ENCODE measurements around the gene TCTN2. TPM values are rescaled to one million over a fixed set of nuclear protein-coding genes. Genes with fewer than 3 reads are reported as not detected.

Gene TCTN2
- total RNA-seq, 1 donor, result 13.0 TPM

DNA sequence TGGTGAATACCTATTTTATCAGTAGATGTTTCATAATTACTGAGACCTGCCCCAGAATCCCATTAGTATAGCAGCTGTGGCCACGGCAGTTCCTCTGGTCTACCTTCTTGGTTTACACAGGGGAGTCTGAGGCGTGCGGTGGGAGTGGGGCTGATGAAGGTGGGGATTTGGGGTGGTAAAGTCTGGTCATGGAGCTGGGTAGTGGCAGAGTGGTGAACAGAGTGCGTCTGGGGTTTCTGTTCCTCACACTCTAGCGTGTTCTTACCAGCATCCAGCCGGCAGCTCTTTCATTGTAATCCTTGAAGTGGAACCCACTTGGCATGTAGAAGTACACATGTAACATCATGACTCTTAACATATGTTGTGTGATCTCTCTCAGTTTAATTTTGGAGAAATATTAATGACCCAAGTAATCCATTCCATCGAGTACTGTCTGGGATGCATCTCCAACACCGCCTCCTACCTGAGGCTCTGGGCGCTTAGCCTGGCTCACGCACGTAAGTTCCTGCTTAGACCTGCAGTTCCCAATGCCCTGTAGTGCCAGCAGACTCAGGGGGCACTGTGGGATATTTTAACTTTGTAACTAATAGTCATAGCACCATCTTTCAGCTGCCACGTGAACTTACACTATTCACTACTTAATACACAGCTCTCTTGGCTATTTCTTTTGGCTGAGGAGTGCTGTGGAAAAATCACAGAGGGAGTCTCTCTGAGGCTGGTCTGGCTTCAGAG is 83.3 kb downstream of the TCTN2 start:
- no peak overlapping the region for H3K4me3 ChIP-seq (ENCODE audit: low read depth, low read length)
- DNase-seq (ENCODE audit: low read depth), result no peak
- TF ChIP-seq, protein P1, sequence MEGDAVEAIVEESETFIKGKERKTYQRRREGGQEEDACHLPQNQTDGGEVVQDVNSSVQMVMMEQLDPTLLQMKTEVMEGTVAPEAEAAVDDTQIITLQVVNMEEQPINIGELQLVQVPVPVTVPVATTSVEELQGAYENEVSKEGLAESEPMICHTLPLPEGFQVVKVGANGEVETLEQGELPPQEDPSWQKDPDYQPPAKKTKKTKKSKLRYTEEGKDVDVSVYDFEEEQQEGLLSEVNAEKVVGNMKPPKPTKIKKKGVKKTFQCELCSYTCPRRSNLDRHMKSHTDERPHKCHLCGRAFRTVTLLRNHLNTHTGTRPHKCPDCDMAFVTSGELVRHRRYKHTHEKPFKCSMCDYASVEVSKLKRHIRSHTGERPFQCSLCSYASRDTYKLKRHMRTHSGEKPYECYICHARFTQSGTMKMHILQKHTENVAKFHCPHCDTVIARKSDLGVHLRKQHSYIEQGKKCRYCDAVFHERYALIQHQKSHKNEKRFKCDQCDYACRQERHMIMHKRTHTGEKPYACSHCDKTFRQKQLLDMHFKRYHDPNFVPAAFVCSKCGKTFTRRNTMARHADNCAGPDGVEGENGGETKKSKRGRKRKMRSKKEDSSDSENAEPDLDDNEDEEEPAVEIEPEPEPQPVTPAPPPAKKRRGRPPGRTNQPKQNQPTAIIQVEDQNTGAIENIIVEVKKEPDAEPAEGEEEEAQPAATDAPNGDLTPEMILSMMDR (IDR thresholded peaks at IDR 0.05; ENCODE audit: insufficient read depth, low read depth, low read length), result no peak

DNA sequence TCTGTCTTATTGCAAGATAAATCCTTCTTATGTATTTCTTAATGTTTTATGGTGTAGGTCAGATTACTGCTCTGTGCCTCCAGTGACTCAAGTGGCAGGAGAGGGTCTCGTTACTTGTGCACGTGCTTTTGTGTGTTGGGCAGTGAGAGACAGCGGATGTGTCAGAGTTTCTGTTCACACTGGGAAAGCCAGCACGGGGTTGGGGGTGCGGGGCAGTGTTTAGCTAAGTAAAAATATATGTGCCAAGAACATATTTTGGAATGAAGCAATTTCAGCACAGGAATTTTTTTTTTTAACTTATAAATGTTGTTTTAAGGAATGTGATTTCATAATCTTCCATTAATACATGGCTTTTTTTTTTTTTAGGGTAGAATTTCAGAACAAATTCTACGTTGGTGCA is 86.6 kb downstream of the TCTN2 start:
- DNase-seq (ENCODE audit: low read depth), result peak; percentile 56
- TF ChIP-seq, protein P1 (IDR thresholded peaks at IDR 0.05; ENCODE audit: insufficient read depth, low read depth, low read length), result no peak
- no peak overlapping the region for H3K4me3 ChIP-seq (ENCODE audit: low read depth, low read length)

Other genes with a start within 250 kb of the TCTN2 start
- 3.5 and 5.6 TPM in 2 replicates for gene RILPL2, start 234.4 kb upstream of the TCTN2 start, total RNA-seq
- gene SNRNP35, start 213.0 kb upstream of the TCTN2 start, total RNA-seq, result 14.8 and 20.7 TPM in 2 replicates
- 10.6 and 13.4 TPM in 2 replicates for gene RILPL1, start 137.4 kb upstream of the TCTN2 start, total RNA-seq
- 379 and 640 TPM in 2 replicates for gene TMED2, start 86.6 kb upstream of the TCTN2 start, total RNA-seq
- 21.6 and 22.5 TPM in 2 replicates for gene DDX55, start 69.0 kb upstream of the TCTN2 start, total RNA-seq
- 31.1 and 32.9 TPM in 2 replicates for gene EIF2B1, start 37.4 kb upstream of the TCTN2 start, total RNA-seq
- gene GTF2H3, start 37.3 kb upstream of the TCTN2 start, total RNA-seq, result 33.5 and 47.1 TPM in 2 replicates
- 22.5 and 28.0 TPM in 2 replicates for gene ATP6V0A2, start 41.2 kb downstream of the TCTN2 start, total RNA-seq
- 0.43 and 0.64 TPM in 2 replicates for gene DNAH10, start 91.2 kb downstream of the TCTN2 start, total RNA-seq

All from fibroblast of villous mesenchyme (primary cell).